ENCODE measurements around the gene PTPRT. TPM values are rescaled to one million over a fixed set of nuclear protein-coding genes. Genes with fewer than 3 reads are reported as not detected.

Gene PTPRT
- total RNA-seq, 1 experiment from 2014 or later, result 0.13 TPM

GRCh38 chr20:42531508-42531961, 658.2 kb downstream of the PTPRT start:
- H3K9me3 ChIP-seq (ENCODE audit: control insufficient read depth, low read depth, low read length), result no peaks in the 10 kb centered on the region
- no peaks in the 10 kb centered on the region for H3K27me3 ChIP-seq (ENCODE audit: insufficient read depth, low read length)
- no peak overlapping the region for H2BK120ac ChIP-seq (ENCODE audit: low read depth, low read length, poor library complexity, severe bottlenecking)
- H3K4me1 ChIP-seq (ENCODE audit: insufficient read depth, low read length), result no peaks in the 10 kb centered on the region
- H2BK5ac ChIP-seq (ENCODE audit: insufficient read length, low read length), result no peak overlapping the region
- no peaks in the 10 kb centered on the region for H4K20me1 ChIP-seq (ENCODE audit: control insufficient read depth, insufficient read depth, insufficient read length)
- Mint-ChIP-seq H3K9me3 (no peaks in the 10 kb centered on the region), H3K4me1 (no peaks in the 10 kb centered on the region), H3K27me3 (ENCODE audit: low read depth) (no peaks in the 10 kb centered on the region; the same call in 1 of the 2 replicates), H3K36me3 (ENCODE audit: insufficient read depth in 1 of 3, low read depth in 3 of 3) (no peaks in the 10 kb centered on the region), H3K27ac (no peak overlapping the region; a peak in 2 of 7 replicates), H3K4me3 (no peak overlapping the region)
- WGBS (ENCODE audit: extremely low coverage, insufficient read length, low lambda C conversion rate), result no CpG with 5 or more reads among the region's 7 CpGs
- H2BK15ac ChIP-seq (ENCODE audit: low read depth, low read length), result no peak overlapping the region
- no peak overlapping the region for H3K9ac ChIP-seq (ENCODE audit: extremely low read depth, insufficient read length, low read length)
- H3K56ac ChIP-seq (ENCODE audit: insufficient read length, low read depth, low read length), result no peak overlapping the region
- H3K27ac ChIP-seq (ENCODE audit: insufficient read length, low read depth, low read length), result no peak overlapping the region
- DNase-seq, result no peak
- H4K5ac ChIP-seq (ENCODE audit: insufficient read length, low read depth, low read length), result no peak overlapping the region
- no peak overlapping the region for H4K91ac ChIP-seq (ENCODE audit: insufficient read length, low read depth, low read length)
- no peak overlapping the region for H3K4me2 ChIP-seq (ENCODE audit: insufficient read depth, insufficient read length, low read length)
- no peak for TF ChIP-seq CTCF (conservative IDR thresholded peaks at IDR 0.05)
- no peak overlapping the region for H2AK5ac ChIP-seq (ENCODE audit: insufficient read length, low read length)
- H2BK12ac ChIP-seq (ENCODE audit: insufficient read length, low read depth, low read length), result no peak overlapping the region
- no peaks in the 10 kb centered on the region for H3K79me2 ChIP-seq (ENCODE audit: insufficient read depth, low read length)
- H2BK20ac ChIP-seq (ENCODE audit: low read depth, low read length, poor library complexity, severe bottlenecking), result no peak overlapping the region
- H3K18ac ChIP-seq (ENCODE audit: insufficient read length, low read depth, low read length), result no peak overlapping the region
- H3K79me1 ChIP-seq (ENCODE audit: insufficient read depth, low read depth, low read length, poor library complexity, severe bottlenecking), result no peaks in the 10 kb centered on the region
- H3T11ph ChIP-seq (ENCODE audit: low read length), result no peak overlapping the region
- H4K8ac ChIP-seq (replicated peaks; ENCODE audit: insufficient read length, low read depth, low read length), result no peak overlapping the region
- no peak overlapping the region for H3K23ac ChIP-seq (ENCODE audit: insufficient read length, low read depth, low read length)
- H3K23me2 ChIP-seq (ENCODE audit: insufficient read length, low read depth, low read length, poor library complexity, severe bottlenecking), result no peaks in the 10 kb centered on the region
- H3K14ac ChIP-seq (ENCODE audit: insufficient read depth, low read length), result no peak overlapping the region
- no peak overlapping the region for H2AFZ ChIP-seq (ENCODE audit: low read length)
- H3K4ac ChIP-seq (ENCODE audit: low read depth, low read length), result no peak overlapping the region
